Dermis microvascular lymphatic vessel endothelial cell (primary cell): ENCODE results near the gene NRIP2. TPM values are rescaled to one million over a fixed set of nuclear protein-coding genes. Genes with fewer than 3 reads are reported as not detected.

ENCODE experiments used
- DNase-seq, 2 donors: peaks; one replicate each; pipeline versions ENCODE4 v3.0.0 to v3.0.0-alpha.2; 2010; ENCODE audit warnings: low read depth in 2 of 2
- total RNA-seq: library from RNA; depleted of rRNA; stranded (reverse); fragments of >200 nt; gene quantifications from 2 replicates; pipeline ENCODE4 v1.2.1, GENCODE V29; 2014

Gene NRIP2
- total RNA-seq, 1 donor from 2014 or later: 0.13 TPM

DNA sequence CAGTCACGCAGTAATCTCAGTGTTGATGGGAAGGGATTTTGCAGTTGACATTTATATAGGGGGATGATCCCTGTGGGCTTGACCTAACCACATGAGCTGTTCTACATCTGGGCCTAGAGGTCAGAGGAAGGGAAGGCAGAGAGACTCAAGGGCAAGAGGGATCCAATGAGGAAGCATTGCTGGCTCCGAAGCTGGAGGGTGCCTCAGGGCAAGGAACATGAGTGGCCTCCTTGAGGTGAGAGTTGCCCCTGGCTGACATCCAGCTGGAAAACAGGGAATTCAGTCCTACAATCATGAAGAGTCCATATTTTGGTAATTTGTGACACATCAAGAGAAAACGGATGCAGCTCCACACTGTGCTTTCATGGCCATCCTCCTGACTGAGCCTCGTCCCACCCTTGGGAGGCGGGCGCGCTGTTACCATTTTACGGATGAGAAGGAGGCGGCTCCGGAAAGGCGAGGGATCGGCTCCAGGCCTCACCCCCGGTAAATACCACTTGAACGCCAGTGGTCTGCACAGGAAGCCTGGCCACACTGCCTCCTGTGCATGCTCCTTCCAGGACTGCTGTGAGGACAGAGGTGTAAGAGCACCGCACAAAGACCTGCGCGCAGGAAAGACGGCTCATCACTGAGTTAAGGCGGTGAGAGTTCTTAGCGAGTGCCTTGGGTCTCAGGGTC, 58.6 kb downstream of the NRIP2 start:
- DNase-seq: no peak

DNA sequence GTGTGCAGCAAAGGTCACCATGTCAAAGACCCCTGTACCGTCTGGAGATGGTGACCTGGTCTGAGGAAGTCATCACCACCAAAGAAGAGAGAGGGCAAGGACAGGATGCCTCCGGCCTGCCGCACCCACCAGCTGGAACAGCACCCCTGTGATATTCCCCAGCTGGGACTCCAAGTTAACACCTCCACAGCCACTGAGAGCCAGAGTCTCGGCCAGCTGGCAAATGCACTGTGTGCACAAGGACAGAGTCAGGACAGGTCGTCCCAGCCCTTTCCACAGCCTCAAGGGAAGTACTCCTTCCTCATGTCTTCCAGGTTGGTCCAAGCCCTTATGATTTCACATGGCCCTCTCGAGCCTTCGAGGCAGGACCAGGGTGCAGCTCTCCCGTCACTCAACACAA, 59.4 kb downstream of the NRIP2 start:
- no peak for DNase-seq

Other genes starting within 250 kb of the NRIP2 start
- gene FKBP4, start 40.1 kb downstream of the NRIP2 start, total RNA-seq: 30.7 and 32.9 TPM in 2 replicates
- gene ITFG2, start 22.4 kb downstream of the NRIP2 start, total RNA-seq: 9.0 and 13.9 TPM in 2 replicates
- not detected in 2 replicates for gene TEX52, start 22.0 kb upstream of the NRIP2 start, total RNA-seq
- gene FOXM1, start 42.1 kb upstream of the NRIP2 start, total RNA-seq: 4.7 and 5.1 TPM in 2 replicates
- 19.4 and 21.9 TPM in 2 replicates for gene RHNO1, start 42.2 kb upstream of the NRIP2 start, total RNA-seq
- gene TULP3, start 55.9 kb upstream of the NRIP2 start, total RNA-seq: 15.8 and 16.9 TPM in 2 replicates
- gene TEAD4, start 124.4 kb upstream of the NRIP2 start, total RNA-seq: 20.8 and 21.9 TPM in 2 replicates
- gene TSPAN9, start 242.3 kb upstream of the NRIP2 start, total RNA-seq: 68.3 and 96.8 TPM in 2 replicates